HEK293T (cell line): ENCODE results near the gene LRIG1.

Source experiments
- CTCF ChIA-PET: fragments of 350-600 bp; formaldehyde crosslinking; extraction: SDS; loops from one replicate; lab custom pipeline; 2021; ENCODE audit warnings: antibody characterized with exemption, inconsistent platforms; lab: Yijun Ruan, JAX
- POLR2A ChIA-PET: fragments of 350-600 bp; formaldehyde crosslinking; extraction: SDS; loops from one replicate; lab custom pipeline; 2020; ENCODE audit warnings: antibody characterized with exemption, inconsistent platforms; lab: Yijun Ruan, JAX
- DNase-seq: peaks from one replicate; pipeline ENCODE4 v3.0.0; 2012; ENCODE audit warnings: mixed read lengths; ENCODE audit errors: extremely low spot score
- ARNT ChIP-seq: fragments of 450-650 bp; IDR thresholded peaks from 2 replicates; pipeline ENCODE4 v1.6.1; 2017; ENCODE audit warnings: mild to moderate bottlenecking
- BHLHE40 ChIP-seq: fragments of 450-650 bp; IDR thresholded peaks from 2 replicates; pipeline ENCODE4 v1.6.1; 2016; ENCODE audit warnings: mild to moderate bottlenecking, moderate library complexity, borderline replicate concordance
- CTBP1 ChIP-seq: fragments of 450-650 bp; IDR thresholded peaks from 2 replicates; pipeline ENCODE4 v1.6.1; 2016; ENCODE audit warnings: borderline replicate concordance
- ELF4 ChIP-seq: fragments of 450-650 bp; IDR thresholded peaks from 2 replicates; pipeline ENCODE4 v1.6.1; 2017; ENCODE audit warnings: antibody characterized with exemption
- FOXA1 ChIP-seq: fragments of 450-650 bp; IDR thresholded peaks from 2 replicates; pipeline ENCODE4 v1.6.1; 2016; ENCODE audit warnings: mild to moderate bottlenecking
- FOXK2 ChIP-seq: fragments of 450-650 bp; IDR thresholded peaks from 2 replicates; pipeline ENCODE4 v1.6.1; 2016; ENCODE audit warnings: mild to moderate bottlenecking
- FOXM1 ChIP-seq: fragments of 450-650 bp; IDR thresholded peaks from 2 replicates; pipeline ENCODE4 v1.6.1; 2017; ENCODE audit warnings: mild to moderate bottlenecking, borderline replicate concordance
- HDGF ChIP-seq: fragments of 450-650 bp; IDR thresholded peaks from 2 replicates; pipeline ENCODE4 v1.6.1; 2017; ENCODE audit warnings: antibody characterized with exemption, borderline replicate concordance
- L3MBTL2 ChIP-seq: fragments of 450-650 bp; conservative IDR thresholded peaks from 2 replicates; pipeline ENCODE4 v1.6.1; 2016; ENCODE audit warnings: mild to moderate bottlenecking
- LEF1 ChIP-seq: fragments of 450-650 bp; IDR thresholded peaks from 2 replicates; pipeline ENCODE4 v1.6.1; 2017; ENCODE audit warnings: mild to moderate bottlenecking, borderline replicate concordance
- NFRKB ChIP-seq: fragments of 450-650 bp; IDR thresholded peaks from 2 replicates; pipeline ENCODE4 v1.6.1; 2016; ENCODE audit warnings: mild to moderate bottlenecking, moderate library complexity
- SP1 ChIP-seq: fragments of 450-650 bp; IDR thresholded peaks from 2 replicates; pipeline ENCODE4 v1.6.1; 2017
- SUZ12 ChIP-seq: fragments of 450-650 bp; IDR thresholded peaks from 2 replicates; pipeline ENCODE4 v1.6.1; 2016; ENCODE audit warnings: mild to moderate bottlenecking
- TARDBP ChIP-seq: fragments of 450-650 bp; IDR thresholded peaks from 2 replicates; pipeline ENCODE4 v1.6.1; 2016
- ZNF384 ChIP-seq: fragments of 450-650 bp; IDR thresholded peaks from 2 replicates; pipeline ENCODE4 v1.6.1; 2016
- TF ChIP-seq, protein P1 (sequence below): fragments of 450-650 bp; IDR thresholded peaks from 2 replicates; pipeline ENCODE4 v1.6.1; 2016

The LRIG1 gene

DNA sequence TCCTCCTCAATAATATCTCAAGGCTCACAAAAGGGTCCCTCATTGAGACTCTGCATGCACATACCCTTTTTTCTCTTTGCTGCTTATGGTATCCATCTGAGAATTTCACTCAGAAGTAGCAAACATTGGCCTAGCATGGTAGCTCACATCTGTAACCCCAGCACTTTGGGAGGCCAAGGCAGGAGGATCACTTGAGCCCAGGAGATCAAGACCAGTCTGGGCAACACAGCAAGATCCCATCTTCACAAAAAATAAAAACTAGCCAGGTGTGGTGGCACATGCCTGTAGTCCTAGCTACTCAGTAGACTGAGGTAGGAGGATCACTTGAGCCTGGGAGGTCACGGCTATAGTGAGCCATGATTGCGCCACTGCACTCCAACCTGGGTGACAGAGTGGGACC lies 11.7 kb downstream of the LRIG1 start:
- TF ChIP-seq BHLHE40 = no peak
- TF ChIP-seq ZNF384 = no peak
- CTCF ChIA-PET = no interaction called here
- POLR2A ChIA-PET = no interaction called here
- DNase-seq = no peak

DNA sequence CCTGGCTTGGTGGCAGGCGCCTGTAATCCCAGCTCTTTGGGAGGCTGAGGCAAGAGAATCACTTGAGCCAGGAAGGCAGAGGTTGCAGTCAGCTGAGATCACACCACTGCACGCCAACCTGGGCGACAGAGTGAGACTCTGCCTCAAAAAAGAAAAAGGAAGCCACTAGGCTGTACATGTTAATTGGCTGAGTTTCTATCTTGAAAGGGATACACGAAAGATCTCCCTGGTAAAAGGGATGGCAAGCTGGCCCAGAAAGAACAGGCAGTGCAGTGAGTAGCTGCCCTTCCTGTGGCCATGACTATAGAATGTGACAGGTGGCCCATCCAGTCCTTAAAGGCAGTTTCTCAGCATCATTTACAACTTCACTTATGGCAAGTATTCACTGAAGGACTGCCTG lies 12.3 kb downstream of the LRIG1 start:
- TF ChIP-seq LEF1 = no peak
- TF ChIP-seq FOXM1 = no peak
- no peak for TF ChIP-seq SUZ12
- no peak for TF ChIP-seq SP1
- TF ChIP-seq NFRKB = no peak
- TF ChIP-seq ZNF384 = no peak
- POLR2A ChIA-PET = no interaction called here
- DNase-seq = no peak

DNA sequence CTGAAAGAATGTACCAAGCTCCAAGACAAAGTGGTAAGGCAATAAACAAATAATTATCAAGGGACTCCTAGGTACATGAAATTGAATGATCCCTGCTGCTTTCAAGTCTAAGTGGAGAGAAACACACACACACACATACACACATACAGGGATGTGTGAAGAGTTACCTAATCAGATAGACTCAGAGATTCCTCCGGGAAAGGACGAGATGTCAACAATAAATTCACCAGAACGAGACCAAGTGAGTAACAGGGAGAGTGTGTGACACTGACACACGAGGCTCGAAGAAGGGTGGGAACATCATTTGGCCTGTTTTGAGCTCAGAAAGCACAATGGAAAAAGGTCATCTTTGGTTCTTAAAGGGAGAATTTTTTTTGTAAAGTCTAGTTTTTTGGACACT lies 13.4 kb downstream of the LRIG1 start:
- no peak for TF ChIP-seq ARNT
- no peak for TF ChIP-seq LEF1
- no peak for TF ChIP-seq ZNF384
- TF ChIP-seq, protein P1, sequence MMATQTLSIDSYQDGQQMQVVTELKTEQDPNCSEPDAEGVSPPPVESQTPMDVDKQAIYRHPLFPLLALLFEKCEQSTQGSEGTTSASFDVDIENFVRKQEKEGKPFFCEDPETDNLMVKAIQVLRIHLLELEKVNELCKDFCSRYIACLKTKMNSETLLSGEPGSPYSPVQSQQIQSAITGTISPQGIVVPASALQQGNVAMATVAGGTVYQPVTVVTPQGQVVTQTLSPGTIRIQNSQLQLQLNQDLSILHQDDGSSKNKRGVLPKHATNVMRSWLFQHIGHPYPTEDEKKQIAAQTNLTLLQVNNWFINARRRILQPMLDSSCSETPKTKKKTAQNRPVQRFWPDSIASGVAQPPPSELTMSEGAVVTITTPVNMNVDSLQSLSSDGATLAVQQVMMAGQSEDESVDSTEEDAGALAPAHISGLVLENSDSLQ = peak; percentile 49
- 0 out of 2 replicates have a peak, but pooled peaks have one; percentile 9 for TF ChIP-seq CTBP1
- TF ChIP-seq FOXM1 = no peak
- ChIA-PET POLR2A (no interaction called here), CTCF (interaction anchor here (1.4 kb wide), 1 partner anchor 79 kb away, joined by 3 read pairs; no protein-coding TSS in a partner anchor)
- DNase-seq = no peak

More for the DNA sequence above, 12.3 kb downstream of the LRIG1 start:
- CTCF ChIA-PET = interaction anchor here (1.4 kb wide), 1 partner anchor 80 kb away, joined by 3 read pairs; no protein-coding TSS in a partner anchor

DNA sequence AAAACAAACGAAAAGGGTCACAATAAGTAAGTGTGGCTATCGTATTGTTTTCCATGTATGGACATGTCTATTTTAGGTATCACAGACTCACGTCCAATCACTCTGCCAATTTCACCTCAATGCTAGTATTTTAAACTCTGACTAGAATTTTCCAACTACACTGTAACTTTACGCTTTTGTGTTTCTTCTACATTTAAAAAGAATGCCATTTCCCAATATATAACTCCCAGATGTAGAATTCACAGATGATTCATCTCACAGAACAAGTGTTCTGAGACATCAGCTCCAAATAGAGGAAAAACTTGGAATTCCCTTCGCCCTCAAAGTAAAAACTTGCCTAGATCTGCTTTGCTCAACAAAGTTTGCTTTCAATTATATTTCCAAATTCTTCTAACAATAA lies 14.2 kb downstream of the LRIG1 start:
- TF ChIP-seq TARDBP (no peak), FOXK2 (no peak), ZNF384 (no peak), NFRKB (no peak), FOXA1 (no peak), L3MBTL2 (no peak), SP1 (no peak), LEF1 (no peak), ARNT (no peak), BHLHE40 (no peak), ELF4 (no peak), HDGF (no peak), CTBP1 (no peak), SUZ12 (no peak), FOXM1 (no peak)
- TF ChIP-seq, protein P1 = no peak
- CTCF ChIA-PET = interaction anchor here (0.9 kb wide), 1 partner anchor 13 kb away, joined by 3 read pairs; no protein-coding TSS in a partner anchor
- no peak for DNase-seq
- POLR2A ChIA-PET = interaction anchor here (1.8 kb wide), 1 partner anchor 10 kb away, joined by 4 read pairs; no protein-coding TSS in a partner anchor

DNA sequence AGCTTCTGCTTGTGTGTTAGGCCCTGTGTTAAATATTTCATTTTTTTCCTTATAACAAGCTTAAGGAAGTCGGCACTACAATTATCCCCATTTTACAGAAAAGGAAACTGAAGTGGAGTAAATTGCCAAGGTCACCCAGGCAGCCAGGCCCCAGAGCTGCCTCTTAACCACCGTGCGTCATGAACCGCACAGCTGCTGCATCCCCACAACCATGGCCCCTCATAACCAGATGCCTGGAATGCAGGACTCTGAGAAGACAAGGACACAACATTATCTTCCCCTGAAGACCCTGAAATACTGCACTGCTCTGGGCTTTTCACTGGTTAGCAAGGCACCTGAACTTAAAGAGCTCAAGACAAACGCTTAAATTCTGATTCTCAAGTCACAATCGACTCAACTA lies 14.6 kb downstream of the LRIG1 start:
- no peak for DNase-seq
- POLR2A ChIA-PET = interaction anchor here (1.8 kb wide), 1 partner anchor 10 kb away, joined by 4 read pairs; no protein-coding TSS in a partner anchor
- TF ChIP-seq ARNT = no peak
- no peak for TF ChIP-seq SP1
- no peak for TF ChIP-seq ELF4
- no peak for TF ChIP-seq FOXA1
- TF ChIP-seq, protein P1 = no peak
- TF ChIP-seq FOXM1 = no peak
- no peak for TF ChIP-seq HDGF
- no peak for TF ChIP-seq L3MBTL2
- TF ChIP-seq BHLHE40 = no peak
- no peak for TF ChIP-seq TARDBP
- no peak for TF ChIP-seq ZNF384
- TF ChIP-seq SUZ12 = no peak
- no peak for TF ChIP-seq LEF1
- CTCF ChIA-PET = interaction anchor here (0.9 kb wide), 1 partner anchor 13 kb away, joined by 3 read pairs; no protein-coding TSS in a partner anchor

DNA sequence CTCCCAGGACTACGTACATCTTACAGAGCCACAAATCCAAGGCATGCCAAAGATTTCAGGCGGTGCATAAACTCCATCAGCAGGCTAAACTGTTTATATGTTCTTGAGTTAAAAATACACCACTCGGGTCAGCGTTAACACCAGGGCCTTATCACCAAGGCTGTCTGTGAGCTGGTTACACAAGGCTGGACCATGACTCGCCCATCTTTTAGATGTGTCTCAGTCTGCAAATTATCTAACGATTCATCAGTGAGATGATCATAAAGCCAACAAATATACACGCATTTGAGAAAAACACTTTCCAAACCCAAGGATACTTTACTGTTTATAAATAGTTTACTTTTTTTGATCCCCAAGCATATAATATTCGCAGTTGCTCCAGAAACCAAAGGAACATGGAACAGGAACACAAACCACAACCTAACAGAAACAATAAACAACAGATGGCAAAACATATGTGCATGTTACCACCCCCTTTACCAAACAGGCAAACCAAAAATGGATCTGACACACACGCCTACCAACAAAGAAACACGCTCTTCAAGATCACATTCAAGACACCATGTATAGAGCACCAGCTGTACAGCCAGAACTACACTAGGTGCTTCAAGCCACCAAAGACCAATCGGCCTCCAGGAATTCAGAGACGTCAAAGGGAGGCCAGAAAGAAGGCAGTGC lies 15.4 kb downstream of the LRIG1 start:
- no peak for DNase-seq
- TF ChIP-seq LEF1 (no peak), FOXM1 (no peak)
- POLR2A ChIA-PET = interaction anchor here (1.8 kb wide), 1 partner anchor 9 kb away, joined by 4 read pairs; no protein-coding TSS in a partner anchor
- CTCF ChIA-PET = no interaction called here
